OCI-LY3 (cell line): ENCODE data around the gene PPP3R1.
A peak's percentile ranks its signal among the peaks of the same experiment; 100 is the strongest.

Experiments used
- EZH2phosphoT487 ChIP-seq: fragments of 200-600 bp; shearing (Covaris generic); IDR thresholded peaks from 2 replicates; pipeline ENCODE4 v1.6.1; 2018; ENCODE audit warnings: antibody characterized with exemption, mixed run types, low read depth
- TF ChIP-seq, protein P1 (sequence below): fragments of 200-600, 300-600 bp; sonication (generic); IDR thresholded peaks from 2 replicates; pipeline ENCODE4 v1.5.1; 2014; ENCODE audit warnings: antibody characterized with exemption, low read length, low read depth

DNA sequence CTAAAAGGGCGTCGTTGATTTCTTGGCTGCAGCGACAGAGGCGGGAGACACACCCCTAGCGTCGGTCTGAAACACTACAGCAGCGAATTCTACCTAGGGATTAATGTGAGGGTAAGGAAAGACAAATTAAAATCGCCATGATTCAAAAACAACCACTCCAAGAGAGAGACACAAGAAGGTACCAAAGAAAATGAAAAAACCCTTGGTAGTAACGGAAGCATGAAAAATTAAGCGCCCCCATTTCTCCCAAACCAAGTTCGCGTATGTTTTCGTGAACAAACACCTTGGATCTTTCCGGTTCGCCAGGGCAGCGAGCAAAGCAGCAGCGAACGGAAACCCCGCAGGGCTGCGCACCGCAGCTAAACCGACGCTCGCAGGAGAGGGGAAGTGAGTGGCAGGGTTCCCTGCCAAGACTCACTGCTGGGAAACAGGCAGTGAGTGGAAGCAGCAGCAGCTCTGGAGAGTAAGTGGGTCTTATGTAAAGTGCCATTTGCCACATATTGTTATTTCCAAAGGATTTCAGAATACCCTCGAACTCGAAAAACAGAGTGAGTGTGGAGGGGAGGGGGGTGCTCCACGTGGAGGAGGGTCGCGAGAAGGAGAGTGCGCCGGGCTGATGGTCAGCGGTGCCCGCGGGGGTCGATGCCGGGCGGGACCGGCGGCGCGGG is 1.0 kb downstream of the PPP3R1 start:
- TF ChIP-seq, protein P1, sequence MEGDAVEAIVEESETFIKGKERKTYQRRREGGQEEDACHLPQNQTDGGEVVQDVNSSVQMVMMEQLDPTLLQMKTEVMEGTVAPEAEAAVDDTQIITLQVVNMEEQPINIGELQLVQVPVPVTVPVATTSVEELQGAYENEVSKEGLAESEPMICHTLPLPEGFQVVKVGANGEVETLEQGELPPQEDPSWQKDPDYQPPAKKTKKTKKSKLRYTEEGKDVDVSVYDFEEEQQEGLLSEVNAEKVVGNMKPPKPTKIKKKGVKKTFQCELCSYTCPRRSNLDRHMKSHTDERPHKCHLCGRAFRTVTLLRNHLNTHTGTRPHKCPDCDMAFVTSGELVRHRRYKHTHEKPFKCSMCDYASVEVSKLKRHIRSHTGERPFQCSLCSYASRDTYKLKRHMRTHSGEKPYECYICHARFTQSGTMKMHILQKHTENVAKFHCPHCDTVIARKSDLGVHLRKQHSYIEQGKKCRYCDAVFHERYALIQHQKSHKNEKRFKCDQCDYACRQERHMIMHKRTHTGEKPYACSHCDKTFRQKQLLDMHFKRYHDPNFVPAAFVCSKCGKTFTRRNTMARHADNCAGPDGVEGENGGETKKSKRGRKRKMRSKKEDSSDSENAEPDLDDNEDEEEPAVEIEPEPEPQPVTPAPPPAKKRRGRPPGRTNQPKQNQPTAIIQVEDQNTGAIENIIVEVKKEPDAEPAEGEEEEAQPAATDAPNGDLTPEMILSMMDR, result peak; percentile 54
- TF ChIP-seq EZH2phosphoT487, result no peak
